GM19240 (cell line): ENCODE measurements around the gene MYRF.
A peak's percentile ranks its signal among the peaks of the same experiment; 100 is the strongest.

Experiments
- DNase-seq: peaks from one replicate; pipeline ENCODE4 v3.0.0; 2011; ENCODE audit warnings: low spot score; ENCODE audit not compliant: insufficient read length

MYRF gene

DNA sequence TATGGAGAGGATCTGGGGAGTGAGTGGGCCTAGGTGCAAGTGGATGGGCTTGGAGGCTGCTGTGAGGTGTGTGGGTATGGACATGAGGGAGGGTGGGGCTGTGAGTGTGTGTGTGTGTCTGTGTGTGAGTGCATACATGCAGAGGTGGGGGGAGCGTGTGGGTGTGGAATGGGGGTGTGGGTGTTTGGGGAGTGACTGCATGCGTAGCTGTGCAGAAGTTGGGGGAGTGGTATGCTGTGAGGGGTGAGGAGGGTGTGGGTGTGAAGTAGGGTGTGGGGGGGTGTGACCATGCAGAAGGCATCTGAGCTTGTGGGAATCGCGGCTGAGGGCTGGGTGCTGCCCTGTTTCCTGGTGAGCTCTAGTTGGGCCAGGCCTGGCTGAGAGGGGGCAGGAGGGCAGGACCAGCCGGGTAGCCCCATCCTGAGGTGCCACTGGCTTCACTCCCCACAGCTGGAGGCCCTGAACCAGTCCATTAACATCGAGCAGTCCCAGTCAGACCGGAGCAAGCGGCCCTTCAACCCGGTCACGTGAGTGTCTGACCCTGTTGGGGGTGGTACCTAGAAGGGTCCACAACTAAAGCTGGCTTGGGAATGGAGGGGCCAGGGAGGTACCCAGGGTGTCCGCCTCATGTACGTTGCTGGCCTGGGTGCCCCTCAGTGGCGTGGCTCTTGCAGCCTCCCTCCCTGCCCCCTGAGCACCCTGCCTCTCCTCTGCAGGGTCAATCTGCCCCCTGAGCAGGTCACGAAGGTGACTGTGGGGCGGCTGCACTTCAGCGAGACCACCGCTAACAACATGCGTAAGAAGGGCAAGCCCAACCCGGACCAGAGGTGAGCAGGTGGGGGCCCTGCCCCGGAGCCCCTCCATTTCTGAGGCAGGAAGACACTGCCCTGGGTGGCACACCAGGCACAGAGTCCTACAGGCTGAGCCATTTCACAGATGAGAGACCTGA lies 23.4 kb downstream of the MYRF start:
- no peak for DNase-seq

DNA sequence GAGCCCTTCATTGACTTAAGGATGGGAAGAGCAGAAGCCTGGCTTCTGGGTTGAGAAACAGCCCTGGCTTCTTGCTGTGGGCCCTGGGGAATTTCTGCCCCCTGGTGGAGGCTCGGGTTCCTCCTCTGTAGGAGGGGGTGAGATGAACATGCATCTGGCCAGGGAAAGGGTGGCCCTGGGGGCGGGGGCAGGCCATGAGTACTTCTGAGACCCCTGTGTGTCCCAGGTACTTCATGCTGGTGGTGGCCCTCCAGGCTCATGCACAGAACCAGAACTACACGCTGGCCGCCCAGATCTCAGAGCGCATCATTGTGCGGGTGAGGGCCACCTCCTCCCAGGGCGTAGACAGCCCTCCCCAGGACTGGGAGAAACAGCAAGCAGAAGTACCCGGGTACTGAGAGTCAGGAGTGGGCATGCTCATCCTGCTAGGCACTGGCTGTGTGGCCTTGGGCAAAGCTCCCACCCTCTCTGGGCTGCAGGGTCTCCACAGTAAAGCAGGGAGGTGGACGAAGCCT lies 24.2 kb downstream of the MYRF start:
- DNase-seq = peak; percentile 93

DNA sequence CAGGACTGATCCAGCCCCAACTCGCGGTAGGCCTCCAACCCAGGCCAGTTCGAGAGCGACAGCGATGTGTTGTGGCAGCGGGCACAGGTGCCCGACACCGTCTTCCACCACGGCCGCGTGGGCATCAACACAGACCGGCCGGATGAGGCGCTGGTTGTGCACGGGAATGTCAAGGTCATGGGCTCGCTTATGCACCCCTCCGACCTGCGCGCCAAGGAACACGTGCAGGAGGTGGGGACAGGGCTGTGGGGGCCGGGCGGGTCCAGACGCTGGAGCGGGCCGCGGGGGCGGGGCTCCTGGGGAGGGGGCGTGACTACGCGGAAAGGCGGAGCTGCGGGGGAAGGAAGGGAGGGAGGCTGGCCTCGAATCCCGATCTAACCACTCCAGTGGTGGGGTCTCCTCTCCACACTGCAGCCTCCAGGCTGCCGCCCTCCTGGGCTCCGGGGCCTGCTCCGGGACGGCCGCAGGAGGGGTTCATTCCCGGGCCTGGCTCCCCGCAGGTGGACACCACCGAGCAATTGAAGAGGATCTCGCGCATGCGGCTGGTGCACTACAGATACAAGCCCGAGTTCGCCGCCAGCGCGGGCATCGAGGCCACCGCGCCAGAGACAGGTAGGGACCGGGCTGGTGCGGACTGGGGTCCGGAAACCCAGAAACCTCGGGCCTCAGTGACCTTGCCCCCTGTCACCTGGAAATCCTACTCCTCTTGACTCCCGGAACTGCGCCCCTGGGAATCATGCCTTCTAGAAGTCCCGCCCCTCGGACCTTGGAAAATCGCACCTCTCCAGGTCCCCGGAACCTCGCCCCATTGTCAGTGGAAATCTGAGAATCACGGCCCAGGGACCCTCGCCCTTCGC lies 25.0 kb downstream of the MYRF start:
- DNase-seq = no peak

GRCh38 chr11:61778357-61778886 lies 26.0 kb downstream of the MYRF start:
- no peak for DNase-seq

GRCh38 chr11:61778920-61779650 lies 26.6 kb downstream of the MYRF start:
- no peak for DNase-seq

GRCh38 chr11:61779666-61780525 lies 27.5 kb downstream of the MYRF start:
- no peak for DNase-seq

DNA sequence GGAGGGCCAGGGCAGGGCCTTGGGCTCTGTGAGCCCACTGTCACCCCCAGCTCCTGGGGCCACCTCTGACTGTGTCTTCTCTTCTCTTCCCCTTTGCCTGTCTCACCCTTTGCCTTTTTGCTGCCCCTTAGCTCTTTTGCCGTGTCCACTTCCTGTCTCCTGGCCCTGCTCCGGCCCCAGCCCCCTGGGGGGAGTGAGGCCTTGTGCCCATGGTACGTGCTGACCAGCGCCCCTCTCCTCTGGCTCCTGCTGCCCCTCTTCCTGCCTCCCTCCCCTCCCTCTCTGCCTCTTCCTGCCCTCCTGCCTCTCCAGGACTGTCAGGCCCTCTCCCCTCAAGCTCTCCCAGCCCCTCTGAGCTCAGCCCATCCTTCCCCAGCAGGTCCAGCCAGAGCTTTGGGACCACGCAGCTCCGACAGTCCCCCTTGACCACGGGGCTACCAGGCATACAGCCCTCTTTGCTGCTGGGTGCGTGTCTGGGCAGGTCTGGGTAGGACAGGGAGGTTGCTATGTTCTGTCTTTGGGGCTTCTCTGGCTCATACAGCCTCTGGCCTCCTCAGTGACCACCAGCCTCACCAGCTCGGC lies 28.2 kb downstream of the MYRF start:
- DNase-seq = no peak

GRCh38 chr11:61781585-61781984 lies 29.1 kb downstream of the MYRF start:
- no peak for DNase-seq

DNA sequence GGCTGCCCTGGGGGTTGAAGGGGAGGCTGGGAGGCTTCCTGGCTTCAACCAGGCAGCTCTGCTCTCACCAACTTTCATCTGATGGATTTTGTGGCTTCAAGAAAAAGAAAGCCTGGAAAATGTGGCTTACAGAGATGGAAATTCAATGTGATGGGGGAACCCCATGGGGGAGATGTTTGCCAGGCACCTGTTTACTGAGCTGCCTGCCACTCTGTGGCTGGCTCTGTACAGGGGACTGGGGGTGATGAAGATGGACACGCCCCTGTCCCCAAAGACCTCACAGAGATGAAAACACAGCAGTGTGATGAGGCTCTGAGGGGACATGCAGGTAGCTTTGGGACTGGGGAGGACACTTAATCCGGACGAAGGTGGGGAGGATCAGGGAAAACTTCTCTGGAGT lies 29.9 kb downstream of the MYRF start:
- no peak for DNase-seq

DNA sequence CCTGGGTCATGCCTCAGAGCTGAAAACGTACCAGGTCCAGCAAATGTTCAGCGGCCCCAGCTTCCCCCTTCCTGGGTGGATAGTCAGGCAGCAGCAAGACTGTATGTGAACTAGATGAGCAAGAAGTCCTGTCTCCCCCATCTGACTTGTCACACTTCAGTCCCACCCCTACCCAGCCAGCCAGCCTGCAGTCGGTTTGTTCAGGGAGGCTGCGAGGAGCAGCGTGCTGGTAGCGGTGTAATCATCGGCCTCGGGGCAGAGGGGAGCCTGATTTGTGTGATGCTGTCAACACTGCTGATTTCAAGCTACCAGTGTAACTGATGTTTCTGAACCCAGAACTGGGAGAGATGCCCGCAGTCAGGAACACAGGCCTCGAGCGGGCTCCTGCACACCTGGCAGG lies 30.4 kb downstream of the MYRF start:
- no peak for DNase-seq

DNA sequence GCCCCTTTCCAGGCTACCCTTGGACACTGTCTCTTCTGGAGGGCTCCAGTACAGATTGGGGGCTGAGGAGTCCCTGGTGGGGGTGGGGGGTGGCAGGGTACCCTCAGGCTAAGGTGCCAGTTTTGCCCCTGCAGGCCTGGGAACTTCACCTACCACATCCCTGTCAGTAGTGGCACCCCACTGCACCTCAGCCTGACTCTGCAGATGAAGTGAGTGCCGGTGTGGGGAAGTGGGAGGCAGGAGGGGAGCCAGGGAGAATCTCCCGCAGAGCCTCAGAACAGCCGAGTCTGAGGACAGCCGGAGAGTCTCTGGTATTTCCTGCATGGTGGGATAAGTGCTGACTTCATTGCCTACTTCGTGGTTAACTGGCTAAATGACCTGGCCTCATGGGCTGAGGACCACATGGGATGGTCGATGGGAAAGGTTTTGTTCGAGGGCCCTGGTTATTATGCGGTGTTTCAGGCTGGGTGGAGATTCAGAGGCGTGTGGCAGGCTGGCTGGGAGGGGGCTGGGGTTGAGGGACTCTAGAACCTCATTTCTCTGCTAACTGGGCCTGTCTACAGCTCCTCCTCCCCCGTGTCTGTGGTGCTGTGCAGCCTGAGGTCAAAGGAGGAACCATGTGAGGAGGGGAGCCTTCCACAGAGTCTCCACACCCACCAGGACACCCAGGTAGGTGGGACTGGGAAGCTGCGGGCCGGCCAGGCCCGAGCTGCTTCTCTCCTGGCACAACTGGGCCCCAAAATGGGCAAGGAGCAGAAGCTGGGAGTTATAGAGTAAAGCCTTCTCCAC lies 31.5 kb downstream of the MYRF start:
- no peak for DNase-seq

DNA sequence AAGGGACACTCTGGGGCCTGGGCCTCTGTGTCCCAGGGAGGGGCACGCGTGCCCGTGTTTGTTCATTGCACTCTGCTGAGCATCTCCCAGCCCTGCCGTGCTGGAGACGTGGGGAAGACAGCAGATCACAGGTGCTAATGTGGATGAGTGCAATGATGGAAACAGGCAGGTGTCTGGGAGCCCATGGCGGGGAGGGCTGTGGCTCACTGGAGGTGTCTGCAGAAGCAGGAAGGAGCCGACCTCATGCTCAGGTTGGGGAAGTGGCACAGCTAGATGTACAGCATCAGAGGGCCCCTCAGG lies 32.0 kb downstream of the MYRF start:
- DNase-seq = no peak

DNA sequence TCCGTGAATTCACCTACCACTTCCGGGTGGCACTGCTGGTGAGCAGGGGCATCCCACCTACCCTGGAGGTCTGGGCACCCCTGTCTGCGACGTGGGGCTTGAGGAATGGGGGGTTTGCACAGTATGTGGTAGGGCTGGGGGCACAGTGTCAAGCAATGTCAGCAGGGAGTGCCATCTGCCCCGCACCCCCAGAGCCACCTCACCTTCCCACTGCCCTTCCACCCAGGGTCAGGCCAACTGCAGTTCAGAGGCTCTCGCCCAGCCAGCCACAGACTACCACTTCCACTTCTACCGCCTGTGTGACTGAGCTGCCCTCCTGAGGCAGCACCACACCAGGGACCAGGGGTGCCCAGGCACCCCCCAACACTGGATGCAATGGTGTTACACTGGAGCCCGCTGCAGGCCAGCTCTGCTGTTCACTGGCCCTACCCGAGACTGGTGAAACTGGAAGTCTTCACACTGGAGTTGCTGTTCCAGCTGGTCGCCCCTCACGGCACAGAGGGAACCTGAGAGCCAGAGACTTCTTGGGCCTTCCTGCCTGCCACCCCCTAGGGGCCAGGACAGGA lies 33.5 kb downstream of the MYRF start:
- no peak for DNase-seq

- no peak for DNase-seq
These were observed 35.6 kb downstream of the MYRF start for GRCh38 chr11:61787928-61788491.

DNA sequence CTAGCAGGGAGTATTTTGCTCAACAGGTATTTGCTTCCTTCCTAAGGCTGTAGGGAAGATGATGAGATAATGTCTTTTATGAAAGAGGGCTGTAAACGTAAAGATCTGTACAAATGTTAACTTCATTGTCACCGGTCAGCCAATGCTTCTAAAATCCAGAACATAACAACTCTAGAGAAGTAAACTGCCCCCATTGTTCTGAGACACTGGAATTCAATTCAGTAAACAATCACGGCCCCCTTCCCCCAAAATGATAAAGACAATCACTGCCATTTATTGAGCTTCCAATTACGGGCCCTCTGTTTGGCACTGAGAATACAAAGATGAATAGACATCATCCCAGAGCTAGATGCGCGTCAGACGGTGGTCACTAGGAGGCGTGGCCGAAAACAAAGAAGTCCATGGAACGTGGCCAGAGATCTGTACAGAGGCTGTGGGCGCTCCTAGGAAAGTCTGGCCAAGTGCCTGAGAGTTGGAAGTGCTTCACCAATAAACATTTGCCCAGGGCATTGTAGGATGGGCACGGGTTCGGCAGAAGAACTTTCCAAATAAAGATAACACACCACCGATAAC lies 39.4 kb downstream of the MYRF start:
- DNase-seq = no peak

DNA sequence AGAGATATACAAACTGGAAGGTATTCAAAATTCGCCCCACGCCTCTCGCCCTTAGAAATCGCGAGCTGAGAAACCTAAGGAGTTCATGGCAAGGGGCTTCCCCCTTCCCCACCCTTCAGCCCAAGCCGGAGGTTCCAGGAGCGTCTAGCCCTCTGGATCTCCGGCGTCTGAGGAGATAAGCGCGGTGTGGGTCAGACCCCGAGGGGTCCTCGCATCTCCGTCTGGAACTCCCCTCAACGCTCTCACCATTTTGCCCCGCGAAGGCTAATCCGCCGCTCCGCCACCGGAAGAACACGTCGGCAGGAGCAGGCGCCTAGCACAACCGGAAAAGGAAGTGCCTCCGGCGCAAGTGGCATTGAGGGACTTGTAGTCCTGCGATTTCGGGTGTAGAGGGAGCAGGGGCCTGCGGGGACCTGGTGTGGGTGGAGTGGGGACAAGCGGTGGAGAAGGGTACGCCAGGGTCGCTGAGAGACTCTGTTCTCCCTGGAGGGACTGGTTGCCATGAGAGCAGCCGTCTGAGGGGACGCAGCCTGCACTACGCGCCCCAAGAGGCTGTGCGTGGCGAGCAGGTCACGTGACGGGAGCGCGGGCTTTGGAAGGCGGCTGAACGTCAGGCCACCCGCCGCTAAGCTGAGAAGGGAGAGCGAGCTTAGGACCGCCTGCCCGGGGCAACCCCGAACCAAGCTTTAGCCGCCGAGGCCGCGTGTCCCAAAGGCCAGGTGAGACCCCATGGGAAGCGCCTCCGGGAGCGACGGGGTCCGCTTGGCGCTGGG lies 40.1 kb downstream of the MYRF start, which contains the start of the genes FEN1 and TMEM258:
TSS of gene FEN1 (plus strand) at position 602 of the 773 bp plus-strand sequence. CDS start 2,451 bp downstream, outside the sequence.
TSS of gene TMEM258 (minus strand) at position 290 of the 773 bp plus-strand sequence. CDS start at position 249, 41 bp downstream.
- peak; percentile 95 for DNase-seq
